Neural progenitor cell (in vitro differentiated cells): ENCODE measurements around the gene PCNT.

ENCODE experiments used
- EZH2phosphoT487 ChIP-seq: fragments of 200-600 bp; sonication (generic); IDR thresholded peaks from 2 replicates; pipeline ENCODE4 v1.6.1; 2017; ENCODE audit warnings: antibody characterized with exemption
- TF ChIP-seq, protein P1 (sequence below): fragments of 200-600 bp; sonication (generic); IDR thresholded peaks from 2 replicates; pipeline ENCODE4 v1.5.1; 2017; ENCODE audit warnings: antibody characterized with exemption, mild to moderate bottlenecking

DNA sequence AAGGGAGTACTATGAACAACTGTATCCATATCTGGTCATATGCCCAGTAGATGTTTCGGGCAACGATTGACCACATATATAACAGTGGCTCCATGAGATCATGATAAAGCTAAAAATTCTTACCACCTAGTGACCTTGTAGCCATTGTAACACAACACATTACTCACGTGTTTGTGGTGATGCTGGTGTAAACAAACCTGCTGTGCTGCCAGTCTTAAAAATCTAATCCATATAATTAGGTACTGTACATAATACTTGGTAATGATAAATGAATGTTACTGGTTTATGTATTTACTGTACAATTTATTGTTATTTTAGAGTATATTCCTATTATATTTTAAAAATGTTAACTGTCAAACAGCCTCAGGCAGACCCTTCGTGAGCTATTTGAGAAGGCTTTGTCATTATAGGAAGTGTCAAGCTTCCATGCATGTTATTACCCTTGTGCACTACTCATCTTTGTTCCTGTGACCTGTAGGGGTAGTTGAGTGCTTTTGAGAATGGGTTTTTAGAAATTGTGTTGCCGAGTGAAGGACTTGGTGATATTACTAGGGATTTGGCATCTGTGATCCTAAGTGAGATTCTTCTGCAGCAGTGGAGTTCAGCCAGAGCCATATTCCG, 158.4 kb downstream of the PCNT start:
- TF ChIP-seq, protein P1, sequence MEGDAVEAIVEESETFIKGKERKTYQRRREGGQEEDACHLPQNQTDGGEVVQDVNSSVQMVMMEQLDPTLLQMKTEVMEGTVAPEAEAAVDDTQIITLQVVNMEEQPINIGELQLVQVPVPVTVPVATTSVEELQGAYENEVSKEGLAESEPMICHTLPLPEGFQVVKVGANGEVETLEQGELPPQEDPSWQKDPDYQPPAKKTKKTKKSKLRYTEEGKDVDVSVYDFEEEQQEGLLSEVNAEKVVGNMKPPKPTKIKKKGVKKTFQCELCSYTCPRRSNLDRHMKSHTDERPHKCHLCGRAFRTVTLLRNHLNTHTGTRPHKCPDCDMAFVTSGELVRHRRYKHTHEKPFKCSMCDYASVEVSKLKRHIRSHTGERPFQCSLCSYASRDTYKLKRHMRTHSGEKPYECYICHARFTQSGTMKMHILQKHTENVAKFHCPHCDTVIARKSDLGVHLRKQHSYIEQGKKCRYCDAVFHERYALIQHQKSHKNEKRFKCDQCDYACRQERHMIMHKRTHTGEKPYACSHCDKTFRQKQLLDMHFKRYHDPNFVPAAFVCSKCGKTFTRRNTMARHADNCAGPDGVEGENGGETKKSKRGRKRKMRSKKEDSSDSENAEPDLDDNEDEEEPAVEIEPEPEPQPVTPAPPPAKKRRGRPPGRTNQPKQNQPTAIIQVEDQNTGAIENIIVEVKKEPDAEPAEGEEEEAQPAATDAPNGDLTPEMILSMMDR, result no peak
- no peak for TF ChIP-seq EZH2phosphoT487
